ENCODE data around the gene SEMA4B.
"Not testable (repeated sequence)": the region's sequence is repeated elsewhere in the genome, so short reads cannot be mapped to it uniquely, and the experiment has no call there.

The SEMA4B gene

GRCh38 chr15:90271459-90272166 lies 70.5 kb downstream of the SEMA4B start:
- Histone ChIP-seq H3K27ac (replicated peaks) (no peak overlapping the region), H3K4me3 (replicated peaks; ENCODE audit: insufficient read depth, low read length) (no peak overlapping the region), H3K27me3 (ENCODE audit: insufficient read depth, poor library complexity, severe bottlenecking) (no peaks in the 10 kb centered on the region)
- TF ChIP-seq REST (IDR thresholded peaks at IDR 0.05; ENCODE audit: insufficient replicate concordance, low read depth): no peak
- TF ChIP-seq CTCF (IDR thresholded peaks at IDR 0.05; ENCODE audit: insufficient read depth, low read length): no peak
- no peak for TF ChIP-seq POLR2AphosphoS5 (IDR thresholded peaks at IDR 0.05; ENCODE audit: low read depth)
- TF ChIP-seq SPI1 (IDR thresholded peaks at IDR 0.05; ENCODE audit: borderline replicate concordance, low read depth): no peak
- DNase-seq (ENCODE audit: low read depth in 1 of 2, low spot score in 1 of 2): no peak

DNA sequence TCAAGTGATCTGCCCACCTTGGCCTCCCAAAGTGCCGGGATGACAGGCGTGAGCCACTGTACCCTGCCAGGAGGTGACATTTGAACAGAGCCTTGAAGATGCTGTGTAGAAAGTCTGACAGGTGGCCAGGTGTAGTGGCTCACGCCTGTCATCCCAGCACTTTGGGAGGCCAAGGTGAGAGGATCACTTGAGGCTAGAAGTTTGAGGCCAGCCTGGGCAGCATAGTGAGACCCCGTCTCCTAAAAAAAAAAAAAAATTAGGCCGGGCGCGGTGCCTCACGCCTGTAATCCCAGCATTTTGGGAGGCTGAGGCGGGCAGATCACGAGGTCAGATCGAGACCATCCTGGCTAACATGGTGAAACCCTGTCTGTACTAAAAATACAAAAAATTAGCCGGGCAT lies 77.3 kb downstream of the SEMA4B start:
- DNase-seq (ENCODE audit: low read depth in 1 of 2, low spot score in 1 of 2); H3K4me3 ChIP-seq (replicated peaks; ENCODE audit: insufficient read depth, low read length); H3K27ac ChIP-seq (replicated peaks); H3K27me3 ChIP-seq (ENCODE audit: insufficient read depth, poor library complexity, severe bottlenecking): not testable (repeated sequence)

Measured in HL-60 (cell line).